Measurements from ENCODE around the gene NCBP2. TPM values are rescaled to one million over a fixed set of nuclear protein-coding genes. Genes with fewer than 3 reads are reported as not detected.

NCBP2 gene
- total RNA-seq, 4 donors from 2014 or later: 37.8 to 54.3 (median 45.8) TPM

GRCh38 chr3:196916995-196917394, 25.3 kb downstream of the NCBP2 start:
- Histone ChIP-seq H3K4me1 (no peaks in the 10 kb centered on the region), H3K27ac (replicated peaks in 1 of 4) (no peak overlapping the region), H3K27me3 (no peaks in the 10 kb centered on the region), H3K9me3 (no peaks in the 10 kb centered on the region), H3K36me3 (peaks cover under 1 to 29% (median 24%) of the 10 kb centered on the region in 4 donors), H3K4me3 (no peak overlapping the region)
- 100% methylated on average over 3 of the region's 3 CpGs for WGBS
- DNase-seq (ENCODE audit: extremely low spot score): no peak
- no peak for TF ChIP-seq EP300 (IDR thresholded peaks at IDR 0.05)
- no peak for TF ChIP-seq CTCF (IDR thresholded peaks at IDR 0.05)
- no peak for TF ChIP-seq POLR2A (IDR thresholded peaks at IDR 0.05; ENCODE audit: low read depth)
- TF ChIP-seq POLR2AphosphoS5 (IDR thresholded peaks at IDR 0.05): no peak
- intact Hi-C loops (cut with DNase I): no loop called here

- H3K9me3 ChIP-seq: no peaks in the 10 kb centered on the region
- intact Hi-C loops (cut with DNase I): no loop called here
- H3K27me3 ChIP-seq: no peaks in the 10 kb centered on the region
- no peak for TF ChIP-seq EP300 (IDR thresholded peaks at IDR 0.05)
- TF ChIP-seq POLR2AphosphoS5 (IDR thresholded peaks at IDR 0.05): no peak
- no peak for TF ChIP-seq CTCF (IDR thresholded peaks at IDR 0.05)
- TF ChIP-seq POLR2A (IDR thresholded peaks at IDR 0.05; ENCODE audit: low read depth): no peak
- no peak overlapping the region for H3K4me3 ChIP-seq
- DNase-seq (ENCODE audit: extremely low spot score): no peak
- H3K36me3 ChIP-seq: peaks cover 0 to 27% (median 25%) of the 10 kb centered on the region in 4 donors
- no peaks in the 10 kb centered on the region for H3K4me1 ChIP-seq
- WGBS: 100% methylated on average over 1 of the region's 1 CpG
- no peak overlapping the region for H3K27ac ChIP-seq (replicated peaks in 1 of 4)
These were observed 26.1 kb downstream of the NCBP2 start for GRCh38 chr3:196916221-196916620.

GRCh38 chr3:196915375-196915774, 27.0 kb downstream of the NCBP2 start:
- H3K27ac ChIP-seq (replicated peaks in 1 of 4): no peak overlapping the region
- 100% methylated on average over 3 of the region's 3 CpGs for WGBS
- no peaks in the 10 kb centered on the region for H3K4me1 ChIP-seq
- H3K9me3 ChIP-seq: no peaks in the 10 kb centered on the region
- TF ChIP-seq POLR2A (IDR thresholded peaks at IDR 0.05; ENCODE audit: low read depth): no peak
- no peak for TF ChIP-seq EP300 (IDR thresholded peaks at IDR 0.05)
- no peak for TF ChIP-seq CTCF (IDR thresholded peaks at IDR 0.05)
- no peak for TF ChIP-seq POLR2AphosphoS5 (IDR thresholded peaks at IDR 0.05)
- DNase-seq (ENCODE audit: extremely low spot score): no peak
- H3K4me3 ChIP-seq: no peak overlapping the region
- intact Hi-C loops (cut with DNase I): no loop called here
- H3K36me3 ChIP-seq: peaks cover 0 to 29% (median 27%) of the 10 kb centered on the region in 4 donors
- no peaks in the 10 kb centered on the region for H3K27me3 ChIP-seq

GRCh38 chr3:196914866-196915265, 27.5 kb downstream of the NCBP2 start:
- H3K27ac ChIP-seq (replicated peaks in 1 of 4): no peak overlapping the region
- no peak overlapping the region for H3K4me3 ChIP-seq
- peaks cover 0 to 29% (median 27%) of the 10 kb centered on the region in 4 donors for H3K36me3 ChIP-seq
- WGBS: 84% methylated on average over 4 of the region's 4 CpGs
- H3K4me1 ChIP-seq: no peaks in the 10 kb centered on the region
- intact Hi-C loops (cut with DNase I): no loop called here
- DNase-seq (ENCODE audit: extremely low spot score): no peak
- no peaks in the 10 kb centered on the region for H3K27me3 ChIP-seq
- H3K9me3 ChIP-seq: no peaks in the 10 kb centered on the region
- TF ChIP-seq CTCF (IDR thresholded peaks at IDR 0.05): no peak
- TF ChIP-seq EP300 (IDR thresholded peaks at IDR 0.05): no peak
- no peak for TF ChIP-seq POLR2AphosphoS5 (IDR thresholded peaks at IDR 0.05)
- no peak for TF ChIP-seq POLR2A (IDR thresholded peaks at IDR 0.05; ENCODE audit: low read depth)

GRCh38 chr3:196903740-196904139, 38.6 kb downstream of the NCBP2 start:
- DNase-seq (ENCODE audit: extremely low spot score): no peak
- WGBS: 93% methylated on average over 2 of the region's 2 CpGs
- H3K27ac ChIP-seq (replicated peaks in 1 of 4): no peak overlapping the region

More at GRCh38 chr3:196903740-196904139, 38.6 kb downstream of the NCBP2 start:
- H3K27me3 ChIP-seq: no peaks in the 10 kb centered on the region
- no peaks in the 10 kb centered on the region for H3K9me3 ChIP-seq
- no peak overlapping the region for H3K4me3 ChIP-seq
- TF ChIP-seq CTCF (IDR thresholded peaks at IDR 0.05) (no peak), POLR2A (IDR thresholded peaks at IDR 0.05; ENCODE audit: low read depth) (no peak), EP300 (IDR thresholded peaks at IDR 0.05) (no peak), POLR2AphosphoS5 (IDR thresholded peaks at IDR 0.05) (no peak)
- intact Hi-C loops (cut with DNase I): no loop called here
- peaks cover 54 to 87% (median 76%) of the 10 kb centered on the region in 4 donors for H3K36me3 ChIP-seq
- no peaks in the 10 kb centered on the region for H3K4me1 ChIP-seq

Data from esophagus muscularis mucosa (tissue), 4 donors.